GM12865 (cell line): ENCODE data around the gene LHX5.

ENCODE experiments used
- DNase-seq: peaks from one replicate; pipeline ENCODE4 v3.0.0; 2010; ENCODE audit warnings: low read depth
- H3K4me3 ChIP-seq: 2 replicates; pipeline ENCODE4 v1.5.1; 2011; ENCODE audit warnings: mild to moderate bottlenecking, low read depth, low read length, control low read depth
- CTCF ChIP-seq: IDR thresholded peaks from 2 replicates; pipeline ENCODE4 v1.5.1; 2011; ENCODE audit warnings: low read length, control low read depth, low read depth, inconsistent platforms; ENCODE audit not compliant: insufficient read depth; ENCODE audit errors: missing control alignments

Gene LHX5

GRCh38 chr12:113466454-113467141, 5.1 kb downstream of the LHX5 start:
- DNase-seq = no peak
- no peak overlapping the region for H3K4me3 ChIP-seq
- no peak for TF ChIP-seq CTCF

- no peak for DNase-seq
- TF ChIP-seq CTCF = no peak
- H3K4me3 ChIP-seq = no peak overlapping the region
Observed at GRCh38 chr12:113465808-113466453, 5.7 kb downstream of the LHX5 start.

GRCh38 chr12:113464852-113465719, 6.6 kb downstream of the LHX5 start:
- no peak for DNase-seq
- TF ChIP-seq CTCF = no peak
- no peak overlapping the region for H3K4me3 ChIP-seq

GRCh38 chr12:113464452-113464775, 7.3 kb downstream of the LHX5 start:
- no peak overlapping the region for H3K4me3 ChIP-seq
- no peak for DNase-seq
- TF ChIP-seq CTCF = no peak

GRCh38 chr12:113463746-113464451, 7.8 kb downstream of the LHX5 start:
- DNase-seq = no peak
- TF ChIP-seq CTCF = no peak
- no peak overlapping the region for H3K4me3 ChIP-seq

- no peak for DNase-seq
- H3K4me3 ChIP-seq = no peak overlapping the region
- no peak for TF ChIP-seq CTCF
Observed at GRCh38 chr12:113462998-113463745, 8.5 kb downstream of the LHX5 start.
